Ectodermal cell (in vitro differentiated cells): Measurements from ENCODE around the gene MORN5.

ENCODE experiments used
- H3K27ac ChIP-seq: 2 replicates; pipeline ENCODE4 v1.7.0; 2013; ENCODE audit warnings: mild to moderate bottlenecking, low read depth, low read length; ENCODE audit not compliant: insufficient read depth, poor library complexity, severe bottlenecking
- H3K27me3 ChIP-seq: 2 replicates; pipeline ENCODE4 v1.7.0; 2013; ENCODE audit warnings: mild to moderate bottlenecking, low read length; ENCODE audit not compliant: insufficient read depth, control insufficient read depth, poor library complexity, severe bottlenecking
- H3K36me3 ChIP-seq: one replicate; pipeline ENCODE4 v1.7.0; 2013; ENCODE audit warnings: low read length; ENCODE audit not compliant: control insufficient read depth, insufficient read depth
- H3K4me1 ChIP-seq: one replicate; pipeline ENCODE4 v1.7.0; 2013; ENCODE audit warnings: low read length; ENCODE audit not compliant: control insufficient read depth, insufficient read depth
- H3K4me3 ChIP-seq: 2 replicates; pipeline ENCODE4 v1.7.0; 2013; ENCODE audit warnings: low read depth, low read length, control low read depth; ENCODE audit not compliant: insufficient read depth
- H3K9me3 ChIP-seq: 2 replicates; pipeline ENCODE4 v1.7.0; 2013; ENCODE audit warnings: mild to moderate bottlenecking, low read length, moderate library complexity; ENCODE audit not compliant: control insufficient read depth
- WGBS, 2 experiments: methylation state at CpG; one replicate each; pipeline ENCODE4 v1.1.7; 2013; ENCODE audit warnings: missing lambda C conversion rate in 2 of 2; 5-methylcytosine and 5-hydroxymethylcytosine counted together

The MORN5 gene

GRCh38 chr9:122132539-122132938, 27.2 kb upstream of the MORN5 start:
- H3K9me3 ChIP-seq = no peaks in the 10 kb centered on the region
- WGBS, 2 experiments = 93 to 94% methylated on average over 4 of the region's 4 CpGs
- H3K27me3 ChIP-seq = peaks cover 58% of the 10 kb centered on the region
- peaks cover 18% of the 10 kb centered on the region for H3K4me1 ChIP-seq
- no peak overlapping the region for H3K4me3 ChIP-seq
- H3K36me3 ChIP-seq = no peaks in the 10 kb centered on the region
- no peak overlapping the region for H3K27ac ChIP-seq

- 64 to 67% methylated on average over 12 of the region's 12 CpGs for WGBS, 2 experiments
- H3K36me3 ChIP-seq = no peaks in the 10 kb centered on the region
- peaks cover 60% of the 10 kb centered on the region for H3K27me3 ChIP-seq
- no peaks in the 10 kb centered on the region for H3K9me3 ChIP-seq
- H3K4me1 ChIP-seq = peaks cover 18% of the 10 kb centered on the region
- no peak overlapping the region for H3K4me3 ChIP-seq
- no peak overlapping the region for H3K27ac ChIP-seq
Measured at GRCh38 chr9:122133263-122133983, 26.3 kb upstream of the MORN5 start.

- Histone ChIP-seq H3K9me3 (no peaks in the 10 kb centered on the region), H3K36me3 (no peaks in the 10 kb centered on the region), H3K27ac (no peak overlapping the region), H3K27me3 (peaks cover 63% of the 10 kb centered on the region), H3K4me1 (peaks cover 18% of the 10 kb centered on the region), H3K4me3 (no peak overlapping the region)
- WGBS, 2 experiments = 83% methylated on average over 17 of the region's 17 CpGs
Measured at GRCh38 chr9:122133984-122134535, 25.6 kb upstream of the MORN5 start.

- H3K4me1 ChIP-seq = peaks cover 18% of the 10 kb centered on the region
- WGBS, 2 experiments = 12 to 13% methylated on average over 12 of the region's 12 CpGs
- no peak overlapping the region for H3K4me3 ChIP-seq
- peaks cover 63% of the 10 kb centered on the region for H3K27me3 ChIP-seq
- no peaks in the 10 kb centered on the region for H3K9me3 ChIP-seq
- no peak overlapping the region for H3K27ac ChIP-seq
- no peaks in the 10 kb centered on the region for H3K36me3 ChIP-seq
Measured at GRCh38 chr9:122134822-122135528, 24.7 kb upstream of the MORN5 start.

GRCh38 chr9:122135529-122135859, 24.2 kb upstream of the MORN5 start:
- H3K4me1 ChIP-seq = peaks cover 18% of the 10 kb centered on the region
- H3K36me3 ChIP-seq = no peaks in the 10 kb centered on the region
- H3K9me3 ChIP-seq = no peaks in the 10 kb centered on the region
- peaks cover 63% of the 10 kb centered on the region for H3K27me3 ChIP-seq
- WGBS, 2 experiments = 85 to 88% methylated on average over 7 of the region's 7 CpGs
- no peak overlapping the region for H3K27ac ChIP-seq
- no peak overlapping the region for H3K4me3 ChIP-seq

GRCh38 chr9:122138560-122139268, 21.0 kb upstream of the MORN5 start:
- H3K27me3 ChIP-seq = peaks cover 32% of the 10 kb centered on the region
- H3K4me3 ChIP-seq = no peak overlapping the region
- no peaks in the 10 kb centered on the region for H3K9me3 ChIP-seq
- peaks cover 3% of the 10 kb centered on the region for H3K36me3 ChIP-seq
- no peak overlapping the region for H3K27ac ChIP-seq
- H3K4me1 ChIP-seq = peaks cover 4% of the 10 kb centered on the region
- WGBS, 2 experiments = 62 to 68% methylated on average over 10 of the region's 10 CpGs

- Histone ChIP-seq H3K27ac (no peak overlapping the region), H3K36me3 (peaks cover 7% of the 10 kb centered on the region), H3K9me3 (no peaks in the 10 kb centered on the region), H3K4me1 (no peaks in the 10 kb centered on the region), H3K4me3 (no peak overlapping the region), H3K27me3 (peaks cover 16% of the 10 kb centered on the region)
- 86 to 88% methylated on average over 8 of the region's 8 CpGs for WGBS, 2 experiments
Measured at GRCh38 chr9:122140368-122141193, 19.1 kb upstream of the MORN5 start.

- WGBS, 2 experiments = 91 to 96% methylated on average over 5 of the region's 5 CpGs
- no peaks in the 10 kb centered on the region for H3K4me1 ChIP-seq
Measured at GRCh38 chr9:122141671-122142070, 18.0 kb upstream of the MORN5 start.

GRCh38 chr9:122143296-122143695, 16.4 kb upstream of the MORN5 start:
- Histone ChIP-seq H3K9me3 (no peaks in the 10 kb centered on the region), H3K27ac (no peak overlapping the region), H3K4me3 (no peak overlapping the region), H3K4me1 (no peaks in the 10 kb centered on the region), H3K36me3 (peaks cover 17% of the 10 kb centered on the region), H3K27me3 (peaks cover 3% of the 10 kb centered on the region)
- WGBS, 2 experiments = 95 to 97% methylated on average over 1 of the region's 1 CpG

More at GRCh38 chr9:122141671-122142070, 18.0 kb upstream of the MORN5 start:
- Histone ChIP-seq H3K4me3 (no peak overlapping the region), H3K9me3 (no peaks in the 10 kb centered on the region), H3K27ac (no peak overlapping the region), H3K27me3 (peaks cover 9% of the 10 kb centered on the region), H3K36me3 (peaks cover 7% of the 10 kb centered on the region)
